CD4-positive, alpha-beta T cell treated with Interleukin-12 subunit alpha and Interleukin-12 subunit beta, for 1 hour (primary cell): ENCODE data around the gene KCTD4.
"Not testable (repeated sequence)": the region's sequence is repeated elsewhere in the genome, so short reads cannot be mapped to it uniquely, and the experiment has no call there.

ENCODE experiments used
- DNase-seq: peaks from one replicate; pipeline ENCODE4 v3.0.0-alpha.2; 2020

Gene KCTD4

DNA sequence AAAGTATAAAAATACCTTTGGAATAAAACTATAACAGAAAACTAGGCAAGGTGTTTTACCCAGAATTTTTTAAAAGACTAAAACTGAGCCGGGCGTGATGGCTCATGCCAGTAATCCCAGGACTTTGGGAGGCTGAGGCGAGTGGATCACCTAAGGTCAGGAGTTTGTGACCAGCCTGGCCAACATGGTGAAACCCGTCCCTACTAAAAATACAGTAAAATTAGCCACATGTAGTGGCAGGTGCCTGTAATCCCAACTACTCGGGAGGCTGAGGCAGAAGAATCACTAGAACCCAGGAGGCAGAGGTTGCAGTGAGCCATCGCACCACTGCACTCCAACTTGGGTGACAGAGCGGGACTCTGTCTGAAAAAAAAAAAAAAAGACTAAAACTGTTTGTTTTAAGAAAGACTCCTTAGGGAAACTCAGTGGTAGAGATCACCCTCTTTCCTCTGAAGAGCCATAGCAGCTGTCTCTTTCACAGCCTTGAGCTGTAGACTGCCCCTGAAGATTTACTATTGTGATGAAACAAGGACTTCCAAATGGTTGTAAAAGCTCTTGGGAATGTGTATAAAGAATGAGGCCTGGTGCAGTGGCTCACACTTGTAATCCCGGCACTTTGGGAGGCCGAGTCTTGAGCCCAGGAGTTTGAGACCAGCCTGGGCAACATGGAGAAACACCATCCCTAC is 14.7 kb upstream of the KCTD4 start:
- DNase-seq, result no peak

DNA sequence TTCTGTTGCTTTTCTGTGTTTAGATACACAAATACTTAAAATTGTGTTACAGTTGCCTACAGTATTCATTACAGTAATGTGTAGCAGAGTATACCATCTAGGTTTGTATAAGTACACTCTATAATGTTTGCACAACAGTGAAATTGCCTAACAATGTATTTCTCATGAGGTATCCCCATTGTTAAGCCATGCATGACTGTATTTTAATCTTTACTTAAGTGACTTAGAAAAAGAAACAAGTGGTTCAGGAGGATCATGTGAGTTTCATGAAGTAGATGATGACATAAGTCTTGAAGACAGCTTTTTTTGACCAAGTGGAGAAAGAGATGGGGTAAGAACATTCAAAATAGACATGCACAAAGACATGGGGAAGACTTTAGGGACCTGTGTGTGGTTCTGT is 8.4 kb upstream of the KCTD4 start:
- no peak for DNase-seq

DNA sequence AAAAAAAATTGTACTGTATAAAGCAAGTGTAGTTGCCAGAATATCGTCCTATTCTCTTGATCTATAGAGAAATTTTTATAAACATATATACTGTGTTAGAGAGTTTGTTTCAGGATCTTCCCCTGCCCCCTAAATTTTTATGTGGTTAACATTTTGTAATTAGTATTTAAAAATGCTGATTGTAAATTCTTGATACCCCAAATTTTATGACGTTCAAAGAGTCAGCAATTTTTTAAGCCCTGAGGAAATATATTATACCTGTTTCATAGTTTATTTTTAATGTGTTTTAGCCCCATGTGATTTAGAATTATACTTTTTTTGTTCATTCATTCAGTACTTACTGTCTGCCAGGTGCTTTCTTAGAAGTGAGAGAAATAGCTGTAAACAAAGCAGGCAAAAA is 7.3 kb upstream of the KCTD4 start:
- no peak for DNase-seq

DNA sequence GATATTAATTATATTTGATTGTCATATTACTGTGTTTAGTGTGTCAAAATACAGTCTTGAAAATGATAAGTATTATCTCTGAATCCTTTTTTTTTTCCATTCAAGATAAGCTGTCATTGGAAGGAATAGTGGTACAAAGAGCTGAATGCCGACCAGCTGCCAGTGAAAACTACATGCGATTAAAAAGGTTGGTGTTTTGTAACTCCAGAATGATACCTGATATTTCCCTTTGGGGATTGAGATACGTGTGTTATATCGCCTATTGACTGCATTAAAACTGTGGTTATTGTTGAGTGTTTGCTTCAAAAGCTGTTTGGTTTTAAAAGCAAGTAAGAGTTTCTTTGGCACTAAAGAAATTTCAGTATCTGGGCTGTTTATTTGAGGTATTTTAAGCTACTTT is 6.5 kb upstream of the KCTD4 start:
- no peak for DNase-seq

DNA sequence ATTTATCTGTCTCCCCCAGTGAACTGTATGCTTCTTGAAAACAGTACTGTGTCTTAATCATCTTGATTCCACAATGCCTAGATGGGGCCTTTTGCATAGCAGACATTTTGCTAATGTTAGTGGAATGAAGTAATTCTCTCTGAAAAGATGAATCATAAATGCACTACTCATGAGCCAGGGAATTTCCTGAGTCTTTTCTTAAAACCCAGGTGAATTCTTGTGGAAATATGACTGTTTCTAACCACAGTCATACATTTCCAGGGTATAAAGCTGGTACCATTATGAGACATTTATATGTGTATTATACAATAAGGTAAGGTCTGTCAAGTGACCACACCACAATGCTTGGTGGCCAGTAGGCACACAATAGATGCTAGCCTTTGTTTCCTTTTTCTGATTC is 5.5 kb upstream of the KCTD4 start:
- no peak for DNase-seq

DNA sequence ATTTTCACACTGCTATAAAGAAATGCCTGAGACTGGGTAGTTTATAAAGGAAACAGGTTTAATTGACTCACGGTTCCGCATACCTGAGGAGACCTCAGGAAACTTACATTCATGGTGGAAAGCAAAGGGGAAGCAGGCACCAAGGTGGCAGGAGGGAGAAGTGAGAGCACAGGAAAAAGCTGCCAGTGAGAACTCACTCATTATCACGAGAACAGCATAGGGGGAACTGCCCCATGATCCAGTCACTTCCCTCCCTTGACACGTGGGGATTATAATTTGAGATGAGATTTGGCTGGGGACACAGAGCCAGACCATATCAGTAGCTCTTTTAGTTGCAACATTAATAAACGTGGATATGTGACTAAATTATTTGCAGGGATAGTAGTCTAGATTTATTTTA is 4.3 kb upstream of the KCTD4 start:
- no peak for DNase-seq

DNA sequence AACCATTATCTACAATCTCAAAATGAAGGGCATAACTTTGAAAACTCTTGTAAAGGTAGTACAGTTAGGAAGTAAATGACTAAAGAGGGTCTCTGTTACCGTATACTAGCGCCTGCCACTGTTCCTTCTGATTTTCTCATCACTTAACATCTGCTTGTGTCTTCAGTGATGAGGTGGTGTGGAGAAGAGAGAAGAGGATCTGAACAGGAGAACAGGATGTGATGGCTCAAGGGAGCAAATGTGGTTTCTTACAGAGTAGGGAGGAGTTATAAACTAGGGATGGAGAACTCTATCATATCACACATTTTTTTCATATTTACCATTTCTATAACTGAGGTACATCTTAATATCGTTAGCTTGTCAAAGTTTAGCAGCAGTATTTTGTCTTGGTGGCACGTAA is 1.1 kb downstream of the KCTD4 start:
- no peak for DNase-seq

DNA sequence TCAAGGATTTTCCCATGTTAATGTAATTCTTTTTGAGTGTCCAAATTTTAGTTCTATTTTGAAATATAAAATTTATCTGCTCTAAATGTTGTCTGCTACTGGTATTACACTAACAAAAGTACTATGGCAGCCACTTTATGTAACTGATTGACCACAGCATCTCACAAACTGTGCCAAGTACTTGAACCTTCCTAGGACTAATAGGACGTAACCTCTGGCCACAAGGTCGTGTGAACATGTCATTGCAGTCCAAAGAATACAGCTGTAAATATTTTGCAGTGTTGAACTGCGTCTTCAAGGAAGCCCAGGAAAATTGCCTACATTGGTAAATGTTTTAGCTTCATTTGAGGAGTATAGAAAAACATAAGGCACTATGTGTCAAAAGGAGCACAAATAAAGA is 1.9 kb downstream of the KCTD4 start:
- no peak for DNase-seq

DNA sequence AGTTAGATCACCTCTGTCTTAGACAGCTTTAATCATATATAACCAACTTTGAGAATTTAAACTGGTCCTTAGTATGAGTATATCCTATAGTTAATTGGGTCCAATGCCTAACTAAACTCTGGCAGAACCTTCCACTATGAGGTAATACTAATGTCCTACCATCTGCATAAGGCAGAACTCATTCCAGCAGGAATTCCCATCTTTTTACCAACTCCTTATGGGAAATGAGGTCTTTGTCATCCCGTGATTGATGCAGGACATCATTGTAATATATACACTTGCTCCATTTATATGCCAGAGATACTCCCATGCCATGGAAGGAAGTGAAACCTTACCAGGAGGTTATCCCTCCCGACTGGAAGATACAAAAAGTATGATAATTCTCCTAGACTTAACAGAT is 2.8 kb downstream of the KCTD4 start:
- DNase-seq, result no peak

DNA sequence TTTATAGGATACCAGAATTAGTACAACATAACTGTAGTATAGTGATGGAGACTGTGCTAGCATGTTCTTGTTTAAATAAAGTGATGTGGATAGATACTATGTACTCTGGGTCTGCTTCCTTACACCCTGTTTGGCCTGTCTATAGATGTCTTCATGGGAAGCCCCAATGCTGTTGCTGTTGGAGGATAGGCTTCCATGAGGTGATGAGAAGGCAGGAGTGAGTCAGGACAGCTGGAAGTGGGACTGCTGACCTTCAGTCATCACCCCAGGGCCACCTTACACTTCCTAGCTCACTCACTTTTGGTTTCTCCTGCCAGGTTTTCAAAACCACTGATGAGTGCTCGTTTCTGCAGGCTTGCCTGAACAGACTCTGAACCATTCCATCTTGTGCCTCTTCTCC is 4.2 kb downstream of the KCTD4 start:
- no peak for DNase-seq

DNA sequence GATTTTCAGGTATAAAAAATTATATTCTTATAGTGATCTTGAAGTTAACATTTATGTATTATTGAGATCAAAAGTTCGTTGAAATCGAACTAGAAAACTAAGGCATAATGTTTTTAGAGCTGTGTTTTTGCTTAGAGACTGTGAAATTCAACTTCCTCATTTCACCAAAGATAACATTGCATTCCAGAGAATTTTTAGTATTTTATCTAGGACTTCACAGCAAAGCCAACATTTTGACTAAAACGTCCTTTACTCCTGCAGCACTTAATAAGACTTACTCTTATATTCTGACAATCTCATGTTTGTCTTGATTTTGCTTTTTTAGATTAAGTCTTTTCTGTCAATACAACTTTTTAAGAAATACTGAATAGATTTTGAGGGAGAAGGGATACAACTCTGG is 4.7 kb downstream of the KCTD4 start:
- DNase-seq, result no peak

DNA sequence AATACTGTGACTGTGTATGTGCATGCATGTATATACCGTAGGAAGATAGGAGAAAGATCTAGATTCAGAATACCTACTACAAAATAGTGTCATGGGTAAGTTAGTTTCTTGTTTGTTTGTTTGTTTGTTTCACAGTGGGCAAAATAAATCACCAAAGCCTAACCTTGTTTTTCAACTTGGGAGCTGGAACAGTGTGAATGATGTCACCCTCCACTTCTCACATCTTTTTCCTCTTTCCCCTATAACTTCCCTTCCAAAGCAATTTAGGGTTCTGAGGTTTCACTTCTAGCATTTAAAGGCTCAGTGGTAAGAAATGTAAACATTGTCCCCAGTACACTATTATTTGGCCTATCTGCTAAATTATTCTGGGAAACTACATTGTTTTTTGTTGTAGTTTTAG is 5.4 kb downstream of the KCTD4 start:
- DNase-seq, result no peak

DNA sequence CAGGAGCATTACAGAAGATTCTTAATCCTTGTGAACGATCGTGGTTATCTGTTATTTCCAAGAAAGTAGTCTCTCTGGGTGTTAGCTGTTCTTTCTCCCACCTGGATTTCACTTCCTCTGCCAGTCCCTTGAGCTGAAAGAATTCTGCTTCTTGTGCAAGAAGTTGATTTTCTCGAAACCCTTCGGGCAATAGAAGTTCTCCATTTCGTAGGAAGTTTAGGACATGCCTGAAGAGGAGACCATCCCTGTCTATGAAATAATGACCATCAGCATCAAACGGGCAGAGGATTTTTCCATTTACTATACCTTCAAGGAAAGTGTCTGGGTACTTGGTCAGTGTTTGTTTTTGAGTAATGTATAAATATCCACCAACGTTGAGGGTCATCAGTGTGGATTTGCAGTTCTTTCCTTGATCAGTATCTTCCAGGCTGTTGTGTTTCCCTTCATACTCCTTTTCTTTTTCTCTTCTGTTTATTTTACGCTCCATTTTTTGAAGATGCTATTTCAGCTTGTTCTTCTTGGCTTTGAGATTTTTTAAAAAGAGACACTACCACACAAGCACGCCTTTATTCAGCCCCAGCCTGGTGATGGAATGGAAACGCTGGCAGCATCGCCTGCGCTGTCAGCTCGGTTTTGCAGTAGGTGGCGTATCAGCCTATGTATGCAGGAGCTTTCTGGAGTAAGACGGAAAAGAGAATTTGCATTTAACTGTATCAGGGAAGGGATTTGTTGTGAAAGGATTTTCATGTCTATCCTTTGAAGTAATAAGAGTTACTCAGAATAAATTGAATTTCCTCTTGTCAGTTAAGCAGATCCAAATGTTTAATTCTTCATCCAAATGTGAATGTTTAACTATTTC is 6.5 kb downstream of the KCTD4 start:
- no peak for DNase-seq

DNA sequence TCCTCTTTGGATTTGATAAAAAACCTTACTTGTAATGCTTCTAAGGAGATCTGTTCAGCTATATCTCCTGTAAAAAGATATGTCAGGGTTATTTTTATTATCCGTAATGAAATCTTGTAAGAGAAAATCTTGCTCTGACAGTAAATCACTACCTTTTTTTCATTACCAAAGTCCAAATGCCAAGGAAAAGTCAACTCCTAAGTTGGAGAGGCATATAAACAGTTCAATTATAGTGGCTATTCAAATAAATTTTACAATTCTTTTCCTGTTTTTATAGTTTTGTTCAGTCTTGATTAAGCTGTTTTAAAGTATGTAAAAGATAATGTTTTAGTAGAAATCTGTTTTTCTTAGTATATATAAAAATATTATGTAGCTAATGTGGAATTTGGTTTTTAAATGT is 9.0 kb downstream of the KCTD4 start:
- DNase-seq, result no peak

DNA sequence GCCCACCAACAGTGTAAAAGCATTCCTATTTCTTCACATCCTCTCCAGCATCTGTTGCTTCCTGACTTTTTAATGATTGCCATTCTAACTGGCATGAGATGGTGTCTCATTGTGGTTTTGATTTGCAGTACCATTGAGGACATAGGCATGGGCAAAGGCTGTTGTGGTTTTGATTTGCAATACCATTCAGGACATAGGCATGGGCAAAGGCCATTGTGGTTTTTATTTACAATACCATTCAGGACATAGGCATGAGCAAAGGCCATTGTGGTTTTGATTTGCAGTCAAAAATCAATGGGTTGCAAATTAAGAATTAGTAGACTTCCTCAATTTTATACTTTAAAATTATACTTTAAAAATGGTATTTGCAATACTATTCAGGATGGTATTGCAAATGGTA is 11.3 kb downstream of the KCTD4 start:
- not testable (repeated sequence) for DNase-seq

DNA sequence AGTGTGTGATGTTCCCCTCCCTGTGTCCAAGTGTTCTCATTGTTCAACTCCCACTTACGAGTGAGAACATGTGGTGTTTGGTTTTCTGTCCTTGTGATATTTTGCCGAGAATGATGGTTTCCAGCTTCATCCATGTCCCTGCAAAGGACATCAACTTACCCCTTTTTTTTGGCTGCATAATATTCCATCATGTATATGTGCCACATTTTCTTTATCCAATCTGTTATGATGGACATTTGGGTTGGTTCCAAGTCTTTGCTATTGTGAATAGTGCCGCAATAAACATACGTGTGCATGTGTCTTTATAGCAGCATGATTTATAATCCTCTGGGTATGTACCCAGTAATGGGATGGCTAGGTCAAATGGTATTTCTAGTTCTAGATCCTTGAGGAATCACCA is 11.8 kb downstream of the KCTD4 start:
- DNase-seq, result not testable (repeated sequence)

DNA sequence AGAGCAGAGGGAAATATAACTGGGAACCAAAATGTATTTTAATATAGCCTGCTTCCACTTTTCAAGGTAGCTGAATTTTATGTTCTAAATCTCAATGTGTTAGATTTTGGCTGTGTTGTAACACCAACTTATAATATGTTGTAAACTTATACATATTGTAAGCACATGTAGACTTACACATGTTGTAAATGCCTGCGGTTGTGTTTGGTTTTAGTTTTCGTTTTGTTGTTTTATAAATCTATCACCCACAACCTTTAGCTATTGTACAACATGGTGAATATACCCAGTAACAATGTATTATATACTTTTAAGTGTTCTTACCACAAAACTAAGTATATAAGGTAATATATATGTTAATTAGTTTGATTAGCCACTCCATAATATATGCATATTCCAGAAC is 15.6 kb downstream of the KCTD4 start:
- DNase-seq, result no peak

DNA sequence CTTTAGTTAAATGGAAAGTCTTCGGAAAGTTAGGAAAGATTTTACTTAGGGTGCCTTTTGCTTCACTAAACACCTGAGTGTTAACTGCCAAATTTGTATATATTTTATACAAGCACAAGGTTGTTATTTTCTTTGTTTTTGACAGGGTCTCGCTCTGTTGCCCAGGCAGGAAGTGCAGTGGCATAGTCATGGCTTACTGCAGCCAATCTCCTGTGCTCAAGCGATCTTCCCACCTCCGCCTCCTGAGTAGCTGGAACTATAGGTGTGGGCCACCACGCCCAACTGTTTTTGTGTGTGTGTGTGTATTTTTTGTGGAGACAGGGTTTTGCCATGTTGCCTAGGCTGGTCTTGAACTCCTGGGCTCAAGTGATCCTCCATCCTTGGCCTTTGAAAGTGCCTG is 16.2 kb downstream of the KCTD4 start:
- no peak for DNase-seq

DNA sequence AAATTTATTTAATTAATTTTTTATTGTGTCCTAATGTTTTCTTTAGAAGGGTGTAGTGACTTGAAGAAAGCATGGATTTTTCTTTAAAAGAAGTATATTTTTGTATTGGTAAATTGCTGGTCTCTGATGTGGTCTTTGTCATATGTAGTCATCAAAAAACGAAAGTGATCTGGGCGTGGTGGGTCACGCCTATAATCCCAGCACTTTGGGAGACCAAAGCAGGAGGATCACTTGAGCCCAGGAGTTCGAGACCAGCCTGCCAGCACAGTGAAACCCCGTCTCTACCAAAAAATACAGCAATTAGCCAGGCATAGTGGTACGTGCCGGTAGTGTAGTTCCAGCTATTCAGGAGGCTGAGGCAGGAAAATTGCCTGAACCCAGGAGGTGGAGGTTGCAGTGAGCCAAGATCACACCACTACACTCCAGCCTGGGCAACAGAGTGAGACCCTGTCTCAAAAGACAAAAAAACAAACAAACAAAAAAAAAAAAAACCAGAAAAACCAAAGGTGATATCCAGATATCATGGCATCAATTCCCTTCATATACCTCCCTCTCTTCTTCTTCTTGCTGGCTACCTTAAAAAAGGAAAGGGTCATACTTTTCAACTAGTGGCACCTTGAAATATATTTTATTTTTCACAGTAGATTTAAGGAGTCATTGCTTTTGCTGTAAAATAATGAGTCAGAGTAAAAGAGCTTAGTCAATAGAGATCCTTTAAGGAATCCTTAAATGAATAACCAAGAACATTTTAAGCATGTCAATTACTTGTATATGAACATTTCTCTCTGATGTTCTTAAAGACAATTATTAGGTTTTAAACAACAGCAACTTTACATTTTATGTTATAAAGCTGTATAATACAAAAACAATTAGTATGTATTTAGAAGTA is 19.9 kb downstream of the KCTD4 start:
- DNase-seq, result no peak

DNA sequence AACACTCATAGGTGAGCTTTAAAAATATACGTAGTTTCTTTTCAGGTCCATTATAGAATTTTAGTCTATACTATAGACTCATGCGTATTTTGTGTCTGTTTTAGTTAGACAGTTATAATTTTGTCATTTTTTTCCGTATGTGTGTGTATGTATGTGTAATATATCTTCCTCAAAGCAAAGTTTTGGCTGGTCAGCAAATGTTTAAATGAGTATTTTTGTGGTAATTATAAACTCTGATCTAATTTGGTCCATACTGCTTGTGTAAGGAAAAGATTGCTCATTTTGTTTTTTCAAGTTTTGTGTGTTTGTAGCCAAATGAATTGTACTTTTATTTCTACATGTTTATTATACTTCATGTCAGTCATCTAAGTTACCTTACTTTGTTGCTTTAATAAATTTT is 20.5 kb downstream of the KCTD4 start:
- DNase-seq, result no peak

DNA sequence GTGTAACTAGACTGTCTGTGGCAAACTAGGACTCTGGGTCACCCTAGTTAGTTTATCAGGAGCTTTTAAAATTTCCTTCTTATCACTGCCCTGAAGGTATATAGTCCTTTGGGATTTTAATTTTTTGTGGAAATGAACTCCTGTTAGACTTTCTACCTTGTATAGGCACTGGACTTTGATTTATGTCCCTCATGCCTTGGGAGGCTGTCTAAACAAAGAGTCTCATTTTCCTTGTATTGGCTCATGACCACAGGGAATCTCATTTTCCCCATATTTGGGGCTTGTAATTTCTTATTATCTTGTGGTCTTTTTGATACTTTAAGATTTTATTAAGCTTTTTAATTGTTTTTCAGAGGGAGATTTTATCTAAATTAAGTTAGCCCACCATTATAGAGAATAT is 21.4 kb downstream of the KCTD4 start:
- no peak for DNase-seq

DNA sequence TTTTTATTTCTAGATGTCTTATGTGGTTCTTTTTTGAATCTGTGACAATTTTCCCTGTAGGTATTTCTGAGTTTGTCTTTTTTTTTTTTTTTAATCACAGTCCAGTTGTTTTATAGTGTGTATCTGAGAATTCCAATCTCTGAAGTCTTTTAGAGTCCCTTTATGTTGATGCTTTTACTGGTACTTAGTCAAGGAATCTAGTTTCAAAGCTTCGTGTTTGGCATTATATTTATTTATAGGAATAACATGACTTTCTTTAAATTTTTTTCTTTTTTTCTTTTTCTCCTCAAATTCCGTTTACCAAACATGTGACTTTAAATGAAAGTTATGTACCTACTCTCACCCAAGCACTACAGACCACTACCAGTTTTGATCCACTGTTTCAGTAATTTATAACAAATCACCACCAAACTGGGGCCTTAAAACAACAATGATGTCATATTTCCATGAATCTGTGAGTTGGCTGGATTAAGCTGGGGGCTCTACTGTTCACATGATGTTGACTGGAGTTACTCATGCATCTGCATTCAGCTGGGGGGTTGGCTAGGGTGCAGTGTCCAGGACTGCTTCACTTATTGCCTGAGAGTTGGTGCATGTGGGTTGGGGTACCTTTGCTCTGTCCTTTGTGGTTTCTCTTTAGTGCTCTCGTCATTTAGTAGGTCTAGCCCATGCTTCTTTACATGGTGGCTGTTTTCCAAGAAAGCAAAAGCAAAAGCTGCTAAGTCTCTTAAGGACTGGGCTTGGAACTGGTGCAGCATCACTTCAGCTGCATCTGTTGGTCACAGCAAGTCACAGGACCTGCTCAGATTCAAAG is 22.3 kb downstream of the KCTD4 start:
- no peak for DNase-seq

DNA sequence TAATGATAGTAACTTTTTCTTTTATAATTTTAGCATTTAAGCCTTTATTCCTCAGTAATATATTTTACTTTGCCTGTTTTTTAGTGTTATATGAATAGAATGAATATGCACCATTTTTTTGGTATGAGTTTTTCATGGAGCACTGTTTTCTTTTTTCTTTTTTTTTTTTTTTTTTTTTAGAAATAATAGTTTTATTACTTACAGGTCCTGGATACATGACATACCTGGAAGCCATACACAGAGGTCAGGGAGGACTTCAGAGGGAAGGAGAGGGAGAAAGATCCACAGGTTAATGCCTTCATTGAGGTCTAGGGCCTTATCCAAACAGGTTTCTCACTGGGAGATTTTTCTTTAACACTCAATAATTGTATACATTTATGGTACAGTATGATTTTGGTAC is 26.4 kb downstream of the KCTD4 start:
- no peak for DNase-seq
